Activated T-cell treated with anti-CD3 and anti-CD28 coated beads, Interleukin-2, amount 50 U/mL, for 48 hours (primary cell): ENCODE measurements around the gene VSTM5.
"Not testable (repeated sequence)": the region's sequence is repeated elsewhere in the genome, so short reads cannot be mapped to it uniquely, and the experiment has no call there.

Experiments used
- DNase-seq, 2 experiments: peaks; one replicate each; pipeline ENCODE4 v3.0.0-alpha.2; 2020

Gene VSTM5, protein sequence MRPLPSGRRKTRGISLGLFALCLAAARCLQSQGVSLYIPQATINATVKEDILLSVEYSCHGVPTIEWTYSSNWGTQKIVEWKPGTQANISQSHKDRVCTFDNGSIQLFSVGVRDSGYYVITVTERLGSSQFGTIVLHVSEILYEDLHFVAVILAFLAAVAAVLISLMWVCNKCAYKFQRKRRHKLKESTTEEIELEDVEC

DNA sequence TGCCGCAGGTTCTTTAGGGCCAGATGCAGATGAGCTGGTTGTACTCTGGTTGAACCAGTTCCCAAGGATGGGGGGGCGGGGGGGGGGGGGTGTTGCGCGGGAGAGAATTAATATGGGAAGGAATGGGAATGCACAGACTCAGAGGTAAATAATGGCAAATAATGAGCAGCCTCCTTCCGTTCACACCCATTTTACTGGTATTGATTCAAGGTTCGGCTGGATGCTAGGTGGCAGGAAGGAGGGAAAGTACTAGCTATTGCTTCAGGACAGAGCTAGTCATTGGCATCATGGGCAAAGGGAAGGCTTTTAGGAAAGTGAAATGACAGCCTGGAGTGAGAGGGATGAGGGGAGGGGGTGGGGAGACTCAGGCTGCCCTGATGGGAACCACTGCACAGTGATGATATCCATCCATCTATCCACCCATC is at the start of gene VSTM5:
Gene VSTM5, minus strand, starts transcription at position 25 of the 425 bp plus-strand sequence. CDS start 116 bp downstream, outside the sequence.
- DNase-seq: no peak

DNA sequence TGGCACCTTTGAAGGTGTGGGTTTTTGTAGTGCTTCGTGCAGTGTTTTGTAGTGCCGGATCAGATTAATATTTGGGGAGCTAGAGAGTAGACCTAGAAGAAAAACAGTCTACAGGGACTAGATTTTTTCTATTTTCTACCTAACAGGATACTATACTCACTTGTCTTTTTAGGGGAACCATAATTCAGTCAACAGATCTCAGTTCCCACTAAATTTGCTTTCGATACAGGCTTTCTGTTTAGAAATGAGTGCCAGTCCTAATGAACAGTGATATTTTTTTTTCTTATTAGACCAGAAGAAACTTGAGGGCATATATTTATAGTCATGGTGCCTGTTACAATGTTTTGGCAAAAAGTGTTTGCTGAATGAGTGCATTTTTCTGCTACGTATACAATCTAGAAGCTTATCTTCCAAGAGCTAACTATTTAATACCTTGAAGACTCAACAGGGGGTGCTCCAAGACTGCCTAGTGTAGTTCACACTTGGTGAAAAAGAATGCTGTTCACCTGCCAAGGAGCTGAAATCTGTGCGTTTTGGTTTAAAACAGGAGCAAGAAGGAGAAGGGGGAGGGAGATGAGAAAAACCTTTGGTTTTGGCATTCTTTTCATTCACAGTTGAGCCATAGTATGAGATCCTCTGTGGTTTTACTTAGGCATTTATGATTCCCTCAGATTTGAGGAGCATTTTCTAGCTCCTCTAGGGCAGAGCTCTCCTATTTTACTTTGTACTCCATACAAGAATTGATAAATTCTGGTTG is 44.9 kb upstream of the VSTM5 start:
- DNase-seq: no peak

DNA sequence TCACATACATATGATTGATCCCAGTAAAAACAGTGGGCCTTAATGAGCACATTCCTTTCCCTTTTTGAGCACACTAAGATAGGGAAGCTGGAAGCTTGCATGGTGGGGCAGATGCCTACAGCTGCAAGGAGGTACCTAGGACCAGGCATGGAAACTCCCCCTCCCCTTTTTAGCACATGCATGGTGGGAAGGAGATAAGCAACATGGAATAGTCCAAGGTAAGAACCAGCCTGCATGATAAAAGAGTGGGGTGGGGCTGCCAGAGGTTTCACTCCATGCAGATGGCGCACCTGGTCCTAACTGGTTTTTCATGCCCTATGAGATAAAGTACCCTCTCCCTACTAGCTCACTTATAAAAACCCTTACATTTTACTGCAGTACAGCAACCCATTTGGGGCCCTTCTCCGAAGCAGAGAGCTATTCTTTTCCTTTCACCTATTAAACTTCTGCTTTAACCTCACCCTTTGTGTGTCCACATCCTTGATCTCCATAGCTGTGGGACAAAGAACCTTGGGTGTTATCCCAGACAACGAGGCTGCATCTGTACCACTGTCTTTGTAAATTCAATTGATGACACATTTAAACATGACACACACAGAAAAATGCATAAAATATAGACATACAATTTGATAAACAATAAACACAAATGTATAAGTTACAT is 40.1 kb upstream of the VSTM5 start:
- DNase-seq: no peak

DNA sequence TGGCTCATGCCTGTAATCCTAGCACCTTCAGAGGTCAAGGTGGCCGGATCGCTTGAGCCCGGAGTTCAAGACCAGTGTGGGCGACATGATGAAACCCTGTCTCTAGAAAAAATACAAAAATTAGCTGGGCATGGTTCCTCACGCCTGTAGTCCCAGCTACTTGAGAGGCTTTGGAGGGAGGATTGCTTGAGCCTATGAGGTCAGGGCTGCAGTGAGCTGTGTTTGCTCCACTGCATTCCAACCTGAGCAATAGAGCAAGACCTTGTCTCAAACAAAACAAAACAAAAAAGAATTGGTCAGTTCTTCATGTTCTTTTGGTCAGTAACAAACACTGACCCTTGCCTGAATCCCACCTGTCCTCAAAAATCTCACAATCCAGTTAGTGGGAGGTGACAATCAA is 36.7 kb upstream of the VSTM5 start:
- DNase-seq: no peak

DNA sequence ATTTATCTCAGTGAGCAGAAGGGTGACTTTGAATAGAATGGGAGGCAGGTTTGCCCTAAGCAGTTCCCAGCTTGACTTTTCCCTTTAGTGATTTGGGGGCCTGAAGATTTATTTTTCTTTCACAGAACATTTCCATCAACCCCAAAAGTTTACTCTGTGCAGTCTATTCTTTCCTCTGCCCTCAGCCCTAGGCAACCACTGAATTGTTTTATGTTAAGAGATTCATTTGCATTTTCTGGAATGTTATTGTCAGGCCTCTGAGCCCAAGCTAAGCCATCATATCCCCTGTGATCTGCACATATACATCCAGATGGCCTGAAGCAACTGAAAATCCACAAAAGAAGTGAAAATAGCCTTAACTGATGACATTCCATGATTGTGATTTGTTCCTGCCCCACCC is 28.7 kb upstream of the VSTM5 start:
- not testable (repeated sequence) for DNase-seq

DNA sequence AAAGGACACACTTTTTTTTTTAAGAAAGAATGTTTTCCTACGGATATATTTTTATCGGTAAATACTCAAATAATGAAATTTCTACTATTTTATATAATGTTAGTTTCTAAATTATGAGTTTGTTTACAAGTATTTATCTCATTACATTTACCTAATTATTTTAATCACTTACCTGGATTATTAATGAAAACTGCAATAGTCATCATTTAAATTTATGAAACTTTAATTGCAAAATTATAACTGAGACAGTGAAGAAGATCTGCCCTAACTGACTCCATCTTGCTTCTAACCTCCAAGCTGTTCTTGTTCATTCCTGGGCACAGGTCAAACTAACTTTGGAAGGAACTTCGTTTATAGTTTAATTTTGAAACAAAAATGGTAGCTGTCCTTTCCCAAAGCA is 25.2 kb upstream of the VSTM5 start:
- DNase-seq: no peak

DNA sequence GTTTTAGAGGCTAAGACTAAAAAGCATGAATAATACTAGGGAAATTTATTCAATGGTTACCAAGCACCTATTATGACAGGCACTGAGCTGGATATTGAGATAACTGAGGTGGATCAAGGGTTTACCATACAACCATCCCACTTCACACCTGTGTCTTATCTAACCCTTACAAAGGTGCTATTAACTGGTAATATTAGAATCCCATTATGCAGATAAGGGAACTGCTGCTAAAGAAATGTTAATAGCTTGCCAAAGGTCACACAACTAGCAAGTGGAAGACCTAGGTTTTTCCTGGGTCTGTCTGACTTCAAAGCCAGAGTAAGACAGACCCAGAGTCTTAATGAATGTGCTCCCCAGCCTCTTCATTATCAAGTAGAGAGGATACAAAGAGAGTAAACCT is 21.1 kb upstream of the VSTM5 start:
- no peak for DNase-seq

DNA sequence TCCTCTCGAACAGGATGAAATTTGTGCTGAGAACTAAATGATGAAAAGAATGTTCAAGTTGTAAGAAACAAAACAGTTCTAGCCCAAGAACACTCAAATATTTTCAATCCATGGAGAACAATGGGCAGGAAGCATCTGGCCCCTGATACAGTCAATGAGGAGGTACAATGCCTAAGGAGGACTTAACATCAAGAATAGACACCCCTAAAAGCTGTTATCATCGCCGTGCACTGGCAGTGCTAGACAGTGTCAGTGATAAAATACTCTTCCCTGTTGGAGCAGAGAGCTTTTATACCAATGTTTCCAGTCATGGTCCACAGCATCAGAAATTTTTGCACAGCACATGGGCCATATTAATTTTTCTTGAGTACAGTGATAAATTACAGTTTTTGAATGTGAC is 20.2 kb upstream of the VSTM5 start:
- DNase-seq: no peak

DNA sequence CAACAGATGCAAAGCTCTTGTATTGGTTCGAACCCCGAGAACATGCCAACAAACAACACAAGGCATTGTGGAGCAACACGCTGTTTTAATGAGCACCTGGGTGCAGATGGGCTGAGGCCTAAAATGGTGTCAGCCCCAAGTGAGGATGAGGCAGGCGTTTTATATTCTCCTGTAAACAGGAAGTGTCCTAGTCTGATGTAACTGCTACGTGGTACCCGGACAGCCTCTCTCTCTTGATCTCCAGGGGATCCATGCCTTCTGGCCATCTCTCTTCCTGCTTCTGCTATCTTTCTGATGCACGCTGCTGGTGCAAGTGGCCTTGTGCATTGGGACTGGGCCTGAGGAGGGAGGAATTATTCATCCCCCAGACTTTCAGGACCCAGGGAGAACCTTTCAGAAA is 19.4 kb upstream of the VSTM5 start:
- DNase-seq: no peak

DNA sequence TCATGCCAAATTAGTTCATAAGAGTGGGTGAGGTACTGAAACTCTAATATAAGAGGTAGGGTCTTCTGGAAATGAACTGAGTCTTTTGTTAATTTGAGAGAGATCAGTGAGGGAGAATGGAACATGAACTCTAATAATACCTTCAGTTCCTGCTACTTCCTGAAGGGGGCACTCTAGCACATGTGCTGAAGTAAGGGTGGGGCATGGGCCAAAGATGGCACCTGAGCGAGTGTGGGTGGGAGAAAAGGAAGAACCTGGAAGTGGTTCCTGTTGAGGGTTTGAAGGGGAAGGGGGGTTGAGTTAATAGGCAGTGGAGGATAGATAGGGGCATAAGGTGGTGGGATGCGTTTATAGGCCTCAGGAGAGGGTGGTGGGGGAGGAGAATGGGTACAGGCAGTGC is 18.0 kb upstream of the VSTM5 start:
- DNase-seq: not testable (repeated sequence)

DNA sequence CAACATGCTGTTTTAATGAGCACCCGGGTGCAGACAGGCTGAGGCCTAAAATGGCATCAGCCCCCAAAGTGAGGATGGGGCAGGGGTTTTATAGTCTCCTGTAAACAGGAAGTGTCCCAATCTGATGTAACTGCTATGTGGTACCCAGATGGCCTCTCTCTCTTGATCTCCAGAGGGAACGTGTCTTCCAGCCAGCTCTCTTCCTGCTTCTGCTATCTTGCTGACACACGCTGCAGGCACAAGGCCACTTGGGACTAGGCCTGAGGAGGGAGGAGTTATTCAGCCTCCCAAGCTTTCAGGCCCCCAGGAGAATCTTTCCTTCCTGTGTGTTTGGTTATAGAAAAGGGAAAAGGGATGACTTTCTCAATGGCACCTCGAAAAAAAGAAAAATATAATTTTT is 11.4 kb upstream of the VSTM5 start:
- no peak for DNase-seq

DNA sequence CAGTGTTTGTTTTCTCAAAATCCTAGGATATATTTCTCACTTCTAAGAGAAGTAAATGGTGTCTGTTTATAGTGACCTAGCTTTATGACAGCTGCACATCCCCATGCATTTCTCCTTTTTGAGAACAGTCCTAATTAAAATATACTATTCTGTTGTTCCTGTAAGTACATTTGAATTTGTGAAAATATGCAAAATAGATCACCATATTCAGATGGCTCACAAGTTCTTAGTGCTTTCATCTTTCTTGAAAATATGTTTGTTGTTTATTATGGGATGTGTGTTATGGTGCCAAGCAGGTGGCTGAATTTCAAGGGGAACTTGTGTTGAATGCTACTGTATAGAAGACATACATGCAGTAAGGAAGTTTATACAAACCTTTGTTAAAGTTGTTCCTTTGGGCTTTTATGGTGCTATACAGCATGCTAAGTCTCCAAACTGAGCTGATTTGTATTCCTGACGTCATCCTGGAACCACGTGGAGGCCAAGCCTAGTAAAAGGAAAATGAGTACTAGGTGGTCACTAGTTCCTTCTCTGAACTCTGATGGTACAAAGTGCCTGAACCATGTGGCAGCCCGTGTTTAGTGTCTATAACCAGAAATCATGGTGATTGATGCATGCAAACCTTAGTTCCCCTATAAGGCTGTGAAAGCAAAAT is 7.8 kb upstream of the VSTM5 start:
- no peak for DNase-seq

DNA sequence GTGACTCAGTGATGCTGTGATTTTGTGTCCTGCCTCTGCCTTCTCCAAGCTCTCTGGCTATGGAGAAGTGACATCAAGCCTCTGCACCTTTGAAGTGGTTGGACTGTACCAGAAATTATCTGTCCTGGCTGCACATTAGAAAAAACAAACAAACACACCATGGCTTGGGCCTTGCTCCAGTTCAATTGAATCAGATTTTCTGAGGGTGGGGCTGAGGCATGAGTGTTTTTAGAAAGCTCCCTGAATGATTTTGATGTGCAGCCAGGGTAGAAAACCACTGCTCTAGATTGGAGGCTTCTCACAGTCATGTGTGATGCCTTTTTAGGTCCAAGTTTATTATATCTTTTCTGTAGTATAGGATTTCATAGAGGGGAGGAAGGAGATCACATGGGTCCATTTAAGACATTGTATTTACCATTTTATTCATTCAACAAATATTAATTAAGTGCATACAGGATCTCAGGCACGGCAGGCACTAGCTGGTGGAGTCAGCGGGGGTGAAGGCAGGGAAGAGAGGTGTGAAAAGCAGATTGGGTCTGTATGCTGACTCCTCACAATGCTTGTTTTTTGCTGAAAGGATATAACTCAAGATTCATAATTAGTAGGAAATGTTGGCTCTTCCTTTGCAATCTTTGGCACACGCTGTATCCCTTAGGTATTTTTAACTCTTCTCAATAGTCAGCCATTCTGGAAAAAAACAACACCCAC is 7.1 kb upstream of the VSTM5 start:
- DNase-seq: no peak

DNA sequence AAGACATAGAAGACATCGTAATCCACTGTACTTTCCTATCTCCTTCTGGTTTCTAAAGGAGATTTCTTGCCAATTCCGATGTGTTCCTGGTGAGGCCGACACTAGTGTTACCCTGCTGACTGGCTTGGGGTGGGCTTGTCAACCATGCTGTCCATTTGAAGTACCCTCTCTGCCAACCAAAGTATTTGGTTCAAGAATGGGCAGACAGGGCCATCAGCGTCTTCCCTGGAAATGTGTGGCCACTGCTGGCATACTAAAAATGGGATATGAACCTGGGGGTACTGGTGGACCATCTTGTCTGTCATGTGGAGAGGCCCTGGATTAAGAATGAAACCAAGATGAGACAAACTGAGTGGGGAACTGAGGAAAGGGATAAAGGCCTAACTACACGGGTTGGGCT is 1.8 kb upstream of the VSTM5 start:
- DNase-seq: no peak

DNA sequence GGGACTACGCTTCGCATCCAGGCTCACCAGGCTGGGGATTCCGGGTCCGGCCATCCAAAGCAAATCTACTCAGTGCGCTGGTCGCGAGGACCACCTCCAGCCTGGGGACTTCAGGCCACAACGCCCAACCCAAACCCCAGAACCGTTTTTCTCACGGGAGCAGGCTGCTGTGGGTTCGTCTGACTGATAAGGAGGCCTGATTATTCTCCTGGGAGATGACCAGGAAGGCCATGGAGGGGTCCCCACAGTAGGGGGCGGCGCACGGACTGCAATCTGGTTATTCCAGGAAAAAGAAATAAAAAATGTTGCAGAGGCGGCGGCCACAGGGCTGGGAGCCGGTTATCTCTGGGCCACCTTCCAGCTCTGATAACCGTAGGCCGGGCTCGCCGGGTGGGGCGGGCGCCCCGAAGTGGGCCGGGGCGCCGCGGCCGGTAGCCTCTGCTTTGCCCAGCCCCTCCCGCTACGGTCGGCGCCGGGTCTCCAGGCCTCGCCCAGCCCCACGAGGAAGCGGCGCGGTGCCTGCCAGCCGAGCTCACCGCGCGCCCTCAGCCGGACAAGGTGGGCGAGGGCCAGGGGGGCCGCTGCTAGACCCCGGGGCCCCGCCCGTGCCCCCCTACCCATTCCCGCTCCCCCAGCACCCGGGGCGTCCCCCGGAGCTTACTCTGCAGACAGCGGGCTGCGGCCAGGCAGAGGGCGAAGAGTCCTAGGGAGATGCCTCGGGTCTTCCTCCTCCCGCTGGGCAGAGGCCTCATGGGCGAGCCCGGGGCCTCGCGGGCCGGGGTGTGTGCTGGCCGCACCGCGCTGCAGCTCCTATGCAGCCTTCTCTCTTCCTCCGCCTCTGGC is 446 bp downstream of the VSTM5 start:
- no peak for DNase-seq

DNA sequence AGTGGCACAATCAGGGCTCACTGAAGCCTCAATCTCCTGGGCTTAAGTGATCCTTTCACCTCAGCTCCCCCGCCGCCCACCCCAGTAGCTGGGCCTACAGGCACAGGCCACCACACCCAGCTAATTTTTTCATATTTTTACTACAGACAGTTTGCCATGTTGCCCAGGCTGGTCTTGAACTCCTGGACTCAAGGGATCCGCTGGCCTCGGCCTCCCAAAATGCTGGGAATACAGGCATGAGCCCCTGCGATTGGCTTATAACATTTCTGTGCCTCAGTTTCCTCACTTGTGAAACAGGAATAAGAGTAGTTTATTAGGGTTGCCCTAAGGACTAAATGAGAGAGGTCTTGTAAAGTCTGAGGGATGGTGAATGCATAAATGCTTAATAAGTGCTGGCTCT is 1.2 kb downstream of the VSTM5 start:
- no peak for DNase-seq

DNA sequence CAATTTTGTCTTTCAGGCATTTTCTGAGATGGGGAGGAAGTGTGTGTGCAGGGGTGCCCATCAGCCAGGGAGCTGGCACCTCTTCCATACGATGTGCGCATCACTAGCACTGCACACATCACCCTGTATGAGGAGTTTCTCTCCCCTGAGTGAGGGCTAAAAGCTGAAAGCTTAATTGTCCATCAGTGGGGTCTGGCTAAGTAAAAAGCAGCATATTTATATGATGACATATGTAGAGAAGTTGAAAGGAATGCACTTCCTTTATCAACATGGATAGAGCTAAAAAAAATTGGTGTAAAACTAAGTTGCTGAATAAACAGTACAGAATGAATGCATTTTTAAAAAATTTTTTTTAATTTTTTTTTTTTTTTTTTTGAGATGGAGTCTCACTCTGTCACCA is 4.0 kb downstream of the VSTM5 start:
- DNase-seq: no peak

DNA sequence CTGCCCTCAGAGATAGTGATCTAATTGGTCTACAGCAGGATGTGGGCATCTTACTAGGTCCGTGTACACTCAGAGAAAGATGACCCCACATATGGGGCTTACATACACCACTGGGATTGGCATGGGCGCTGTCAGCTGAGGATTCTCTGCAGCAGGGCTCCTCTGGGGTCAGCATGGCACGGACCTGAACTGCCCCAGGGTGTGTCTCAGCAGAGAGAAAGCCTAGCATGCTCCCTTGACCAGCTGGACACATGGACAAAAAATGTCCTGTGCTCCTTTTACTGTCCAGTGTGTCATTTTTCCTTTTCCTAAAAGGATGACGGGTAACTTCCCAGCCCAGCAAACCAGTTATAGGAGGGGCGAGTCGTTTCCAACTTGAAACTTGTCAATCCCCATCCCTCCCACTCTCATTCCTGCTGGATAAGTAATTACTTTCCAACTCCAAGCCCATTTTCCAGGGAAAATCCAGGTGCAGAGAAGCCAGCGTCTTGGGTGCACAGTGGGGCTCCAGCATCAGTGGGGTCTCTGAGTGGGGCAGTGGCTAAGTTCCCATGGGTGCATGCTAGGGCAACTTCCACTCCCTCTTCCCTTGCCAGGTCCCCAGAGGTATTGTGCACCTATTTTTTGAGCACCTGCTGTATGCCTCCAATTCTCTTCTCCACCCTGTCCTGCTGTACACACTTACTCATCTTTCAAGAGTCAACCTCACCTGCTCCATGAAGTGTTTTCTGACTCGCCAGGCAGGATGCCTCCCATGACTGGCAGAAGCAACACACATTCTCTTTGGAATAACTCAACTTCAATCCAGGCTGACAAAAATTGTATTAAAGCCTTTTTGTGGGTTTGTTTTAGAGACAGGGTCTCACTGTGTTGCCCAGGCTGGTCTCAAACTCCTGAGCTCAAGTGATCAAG is 5.0 kb downstream of the VSTM5 start:
- DNase-seq: no peak

DNA sequence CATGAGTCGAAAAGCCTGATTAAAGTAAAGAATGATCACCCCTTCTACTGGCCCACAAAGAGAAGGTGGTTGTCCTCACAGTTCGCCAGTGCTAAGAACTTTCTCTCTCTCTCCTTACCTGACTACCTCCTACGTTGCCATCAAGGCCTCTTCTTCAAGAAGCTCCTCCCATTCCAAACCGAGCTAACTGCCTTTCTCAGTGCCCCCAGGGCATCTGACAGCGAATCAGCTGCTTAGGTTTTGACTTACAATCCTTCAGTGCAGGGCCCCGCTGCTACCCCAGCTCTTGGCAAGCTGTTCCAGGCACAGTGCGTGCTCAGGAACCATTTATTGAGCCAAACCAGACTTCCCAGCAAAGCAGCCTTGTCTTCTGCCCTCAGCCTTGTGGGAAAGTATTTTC is 5.8 kb downstream of the VSTM5 start:
- no peak for DNase-seq

DNA sequence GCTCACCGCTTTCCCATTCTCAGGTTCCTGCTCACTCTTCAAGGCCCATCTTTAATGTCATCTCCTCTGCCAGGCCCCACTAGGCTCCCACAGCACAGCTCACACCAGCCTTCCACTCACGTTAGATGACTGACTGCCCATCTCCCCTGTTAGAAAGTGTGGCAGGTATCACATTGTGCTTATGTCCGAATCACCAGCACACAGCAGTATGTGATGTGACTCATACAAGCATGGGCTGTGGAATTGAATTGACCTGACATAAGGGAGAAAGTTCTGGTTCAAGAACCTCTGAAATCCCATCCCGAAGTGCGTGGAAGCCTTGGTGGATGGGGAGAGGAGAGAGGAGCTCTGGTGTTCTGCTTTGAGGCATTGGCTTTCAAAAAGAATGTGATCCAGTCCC is 6.5 kb downstream of the VSTM5 start:
- no peak for DNase-seq

DNA sequence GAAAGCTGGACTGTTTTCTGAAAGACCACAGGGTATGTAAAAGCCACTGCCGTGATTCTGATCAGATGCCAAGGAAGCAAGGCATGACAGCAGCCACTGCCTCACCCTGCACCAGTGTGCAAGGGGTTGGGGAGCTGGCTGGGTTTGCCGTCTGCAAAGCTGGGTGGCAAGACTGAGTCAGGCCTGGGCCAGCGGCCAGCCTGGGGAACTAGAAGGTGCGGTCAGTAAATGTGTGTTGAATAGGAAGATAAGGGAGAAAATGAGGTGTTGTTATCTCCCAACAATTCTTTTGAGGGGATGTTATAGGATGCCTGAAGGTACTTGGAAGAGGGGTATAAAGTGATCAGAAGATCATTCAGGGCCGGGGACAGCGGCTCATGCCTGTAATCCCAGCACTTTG is 8.0 kb downstream of the VSTM5 start:
- no peak for DNase-seq
